ENCODE results near the gene SLC35E3.
"Not testable (repeated sequence)": the region's sequence is repeated elsewhere in the genome, so short reads cannot be mapped to it uniquely, and the experiment has no call there.

SLC35E3 gene

GRCh38 chr12:68796399-68796798 is 50.4 kb downstream of the SLC35E3 start:
- no peak for DNase-seq

DNA sequence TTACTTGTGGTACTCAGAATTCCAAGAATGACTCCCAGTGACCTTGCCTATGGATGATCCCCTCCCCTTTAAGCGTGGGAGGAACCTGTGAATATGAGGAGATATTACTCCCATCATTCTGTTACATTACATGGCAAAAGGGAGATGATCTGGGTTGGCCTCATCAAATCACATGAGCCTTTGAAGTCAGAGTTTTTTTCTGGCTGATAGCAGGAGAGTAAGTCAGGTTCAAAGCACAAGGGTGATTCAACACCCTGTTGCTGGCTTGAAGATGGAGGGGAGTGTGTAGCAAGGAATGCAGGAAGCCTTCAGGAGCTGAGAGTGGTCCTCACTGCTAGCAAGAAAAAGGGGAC is 52.9 kb downstream of the SLC35E3 start:
- no peak for DNase-seq

GRCh38 chr12:68800294-68800693 is 54.3 kb downstream of the SLC35E3 start:
- no peak for DNase-seq

GRCh38 chr12:68801124-68801523 is 55.1 kb downstream of the SLC35E3 start:
- not testable (repeated sequence) for DNase-seq

- not testable (repeated sequence) for DNase-seq
Observed at GRCh38 chr12:68802372-68802745, 56.4 kb downstream of the SLC35E3 start.

DNA sequence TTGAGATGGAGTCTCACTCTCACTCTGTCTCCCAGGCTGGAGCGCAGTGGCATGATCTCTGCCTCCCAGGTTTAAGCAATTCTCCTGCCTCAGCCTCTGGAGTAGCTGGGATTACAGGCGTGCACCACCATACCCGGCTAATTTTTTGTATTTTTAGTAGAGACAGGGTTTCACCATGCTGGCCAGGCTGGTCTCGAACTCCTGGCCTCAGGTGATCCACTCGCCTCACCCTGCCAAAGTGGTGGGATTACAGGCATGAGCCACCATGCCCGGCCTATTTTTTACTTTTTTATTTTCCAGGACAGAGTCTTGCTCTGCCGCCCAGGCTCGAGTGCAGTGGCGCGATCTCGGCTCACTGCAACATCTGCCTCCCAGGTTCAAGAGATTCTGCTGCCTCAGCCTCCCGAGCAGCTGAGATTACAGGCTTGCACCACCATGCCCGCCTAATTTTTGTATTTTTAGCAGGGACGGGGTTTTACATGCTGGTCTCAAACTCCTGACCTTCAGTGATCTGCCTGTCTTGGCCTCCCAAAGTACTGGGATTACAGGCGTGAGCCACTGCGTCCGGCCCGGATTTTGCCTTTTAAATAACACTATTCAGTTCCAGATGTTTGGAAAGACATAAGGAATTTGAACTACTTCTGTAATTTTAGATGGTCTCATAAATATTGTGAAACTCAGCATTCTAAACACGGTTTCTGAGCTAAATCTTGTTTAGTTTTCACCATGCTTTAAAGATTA is 57.1 kb downstream of the SLC35E3 start:
- DNase-seq = not testable (repeated sequence)

DNA sequence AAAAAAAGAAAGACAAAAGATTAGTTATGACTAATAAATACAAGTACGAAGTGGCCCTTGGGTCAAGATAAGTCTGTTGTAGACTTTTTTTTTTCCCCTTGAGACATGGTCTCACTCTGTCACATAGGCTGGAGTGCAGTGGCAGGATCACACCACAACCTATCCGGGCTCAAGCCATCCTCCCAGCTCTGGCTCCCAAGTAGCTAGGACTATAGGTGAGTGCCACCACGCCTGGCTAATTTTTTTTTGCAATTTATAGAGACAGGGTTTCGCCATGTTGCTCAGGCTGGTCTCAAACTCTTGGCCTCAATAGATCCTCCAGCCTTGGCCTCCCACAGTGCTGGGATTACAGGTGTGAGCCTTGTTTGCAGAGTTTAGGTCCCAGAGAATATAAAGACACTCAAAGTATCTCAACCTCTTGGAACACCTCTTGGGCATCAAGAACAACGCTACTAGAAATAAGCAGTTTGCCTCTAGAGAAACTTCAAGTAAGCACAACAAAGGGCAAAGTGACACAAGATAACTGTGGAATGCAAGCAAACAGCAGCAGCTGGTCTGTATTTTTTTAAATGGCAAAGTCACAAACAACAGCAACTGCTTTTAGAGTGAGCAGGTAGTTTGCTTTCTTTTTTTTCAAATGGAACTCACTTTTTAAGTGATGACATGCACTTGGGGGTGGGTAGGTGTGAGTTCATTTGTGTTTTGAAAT is 58.1 kb downstream of the SLC35E3 start:
- DNase-seq = no peak

DNA sequence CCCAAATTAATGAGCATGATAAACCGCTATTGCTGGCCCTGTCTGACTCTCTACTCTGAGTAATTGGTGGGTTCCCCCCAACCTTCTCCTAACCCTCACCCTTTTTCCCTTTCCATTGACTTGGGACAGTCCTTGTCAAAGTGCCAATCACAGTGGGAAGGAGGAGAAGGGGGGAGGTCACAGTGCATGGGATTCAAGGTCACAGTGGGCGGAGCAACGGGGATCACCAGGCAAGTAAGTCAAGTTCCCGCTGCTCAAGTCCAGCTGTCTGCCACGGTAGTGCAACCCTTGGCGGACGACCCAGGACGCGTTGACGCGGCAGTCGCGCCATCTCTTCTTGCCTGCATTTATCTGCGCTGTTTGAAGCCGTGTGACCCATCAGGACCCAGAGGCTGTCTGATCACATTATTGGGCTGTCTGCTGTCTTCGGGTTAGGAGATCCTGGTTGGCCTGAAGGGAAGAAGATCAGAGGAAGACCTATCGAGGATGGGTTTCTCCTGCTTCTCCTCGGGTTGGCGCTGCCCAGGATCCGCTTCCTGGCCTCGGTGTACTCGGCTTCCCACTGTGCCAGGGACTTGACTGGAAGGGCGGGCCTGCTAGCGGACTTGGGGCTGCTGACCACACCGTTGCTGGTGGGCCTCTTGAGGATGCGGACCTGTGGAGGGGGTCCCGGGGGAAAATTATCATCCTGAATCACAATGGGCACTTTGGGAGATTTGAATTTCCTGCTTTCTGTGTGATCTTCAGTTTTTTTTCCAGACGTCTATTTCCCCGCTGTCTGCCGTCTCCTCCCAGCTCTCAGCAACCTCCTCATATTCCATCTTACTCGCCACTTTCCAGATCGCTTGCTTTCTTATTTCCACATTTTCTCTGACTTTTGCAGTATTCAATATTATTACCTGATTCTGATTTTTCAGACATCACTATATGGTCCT is 58.9 kb downstream of the SLC35E3 start:
- no peak for DNase-seq

GRCh38 chr12:68805592-68806120 is 59.7 kb downstream of the SLC35E3 start:
- DNase-seq = no peak

DNA sequence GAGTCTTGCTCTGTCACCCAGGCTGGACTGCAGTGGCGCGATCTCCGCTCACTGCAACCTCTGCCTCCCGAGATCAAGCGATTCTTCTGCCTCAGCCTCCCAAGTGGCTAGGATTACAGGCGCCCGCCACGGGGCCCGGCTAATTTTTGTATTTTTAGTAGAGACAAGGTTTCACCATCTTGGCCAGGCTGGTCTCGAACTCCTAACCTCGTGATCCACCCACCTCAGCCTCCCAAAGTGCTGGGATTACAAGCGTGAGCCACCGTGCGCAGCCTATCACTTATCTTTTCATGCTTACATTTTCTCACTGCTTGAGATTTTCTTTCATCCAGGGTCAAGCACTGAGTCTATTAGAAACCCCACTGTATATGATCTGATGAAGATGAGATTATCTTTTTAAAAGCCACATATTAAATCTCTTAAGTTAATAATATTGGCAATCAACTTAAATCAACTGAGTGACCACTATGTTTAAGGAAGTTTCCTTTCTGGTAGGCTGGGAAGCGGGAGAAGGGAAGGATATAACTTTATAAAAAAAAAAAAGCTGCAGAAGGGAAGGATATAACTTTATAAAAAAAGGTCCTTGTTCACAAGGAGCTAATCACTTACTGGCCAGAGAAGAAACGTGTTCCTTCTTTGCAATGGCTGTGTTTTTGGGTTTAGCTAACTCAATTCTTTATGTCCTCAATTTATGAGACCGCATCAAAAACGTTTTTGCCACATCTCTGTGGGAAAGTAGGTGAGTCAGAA is 60.7 kb downstream of the SLC35E3 start:
- DNase-seq = peak in 1 of 5 experiments; percentile 19

DNA sequence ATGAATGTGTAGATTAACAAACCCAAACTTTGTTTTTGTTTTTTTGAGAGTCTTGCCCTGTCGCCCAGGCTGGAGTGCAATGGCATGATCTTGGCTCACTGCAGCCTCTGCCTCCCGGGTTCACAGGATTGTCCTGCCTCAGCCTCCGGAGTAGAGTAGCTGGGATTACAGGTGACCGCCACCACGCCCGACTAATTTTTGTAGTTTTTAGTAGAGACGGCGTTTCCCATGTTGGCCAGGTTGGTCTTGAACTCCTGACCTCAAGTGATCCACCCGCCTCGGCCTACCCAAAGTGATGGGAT is 61.2 kb downstream of the SLC35E3 start:
- DNase-seq = peak in 1 of 5 experiments; percentile 20

GRCh38 chr12:68807576-68808387 is 61.8 kb downstream of the SLC35E3 start, which contains the start of gene MDM2:
Gene MDM2 (plus strand): TSS chr12:68808177. CDS start chr12:68808478, 301 bp downstream.
- peak; percentile 89 to 99 (median 98) for DNase-seq

GRCh38 chr12:68808388-68809189 is 62.6 kb downstream of the SLC35E3 start:
- peak in 4 of 5 experiments; percentile 13 to 73 (median 26) for DNase-seq

DNA sequence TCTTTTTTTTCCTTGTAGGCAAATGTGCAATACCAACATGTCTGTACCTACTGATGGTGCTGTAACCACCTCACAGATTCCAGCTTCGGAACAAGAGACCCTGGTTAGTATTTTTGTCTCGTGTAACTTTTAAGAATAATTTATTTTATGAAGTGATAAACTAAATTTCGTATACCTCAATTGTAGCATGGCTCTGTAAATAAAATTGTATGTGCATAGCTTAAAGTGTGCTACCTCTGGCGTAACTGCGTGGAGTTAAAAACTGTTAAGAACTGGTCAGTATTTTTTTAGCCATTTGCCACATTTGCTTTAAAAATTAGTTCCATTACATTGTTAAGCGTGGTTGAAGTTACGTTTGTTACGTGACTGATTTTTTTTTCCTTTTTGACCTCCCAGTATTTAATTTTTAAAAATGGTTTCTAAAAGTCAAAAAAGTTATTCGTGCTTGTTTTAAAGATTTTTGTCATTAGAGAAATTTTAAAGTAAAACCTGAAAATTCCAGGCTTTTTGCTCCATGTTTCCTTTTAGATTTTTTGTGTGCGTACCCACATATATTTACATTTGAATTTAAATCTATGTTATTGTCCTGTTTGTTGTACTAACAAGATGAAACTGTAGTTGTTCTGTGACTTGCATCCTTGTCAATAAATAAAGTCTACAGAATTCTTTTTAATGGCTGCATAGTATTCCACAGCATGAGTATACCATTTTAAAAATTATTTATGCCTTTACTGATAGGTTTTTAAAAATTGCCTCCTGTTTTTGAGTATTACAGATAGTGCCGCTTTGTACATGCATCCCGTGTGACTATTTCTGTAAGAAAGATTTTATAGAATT is 63.4 kb downstream of the SLC35E3 start:
- no peak for DNase-seq

DNA sequence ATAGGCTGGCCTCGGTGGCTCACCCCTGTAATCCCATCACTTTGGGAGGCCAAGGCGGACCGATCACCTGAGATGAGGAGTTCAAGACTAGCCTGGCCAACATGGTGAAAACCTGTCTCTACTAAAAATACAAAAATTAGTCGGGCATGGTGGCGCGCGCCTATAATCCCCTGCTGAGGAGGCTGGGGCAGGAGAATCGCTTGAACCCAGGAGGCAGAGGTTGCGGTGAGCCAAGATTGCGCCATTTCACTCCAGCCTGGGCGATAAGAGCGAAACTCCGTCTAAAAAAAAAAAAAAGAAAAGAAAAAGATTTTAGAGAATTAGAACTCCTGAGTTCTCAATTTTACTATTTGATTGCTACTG is 64.0 kb downstream of the SLC35E3 start:
- not testable (repeated sequence) for DNase-seq

DNA sequence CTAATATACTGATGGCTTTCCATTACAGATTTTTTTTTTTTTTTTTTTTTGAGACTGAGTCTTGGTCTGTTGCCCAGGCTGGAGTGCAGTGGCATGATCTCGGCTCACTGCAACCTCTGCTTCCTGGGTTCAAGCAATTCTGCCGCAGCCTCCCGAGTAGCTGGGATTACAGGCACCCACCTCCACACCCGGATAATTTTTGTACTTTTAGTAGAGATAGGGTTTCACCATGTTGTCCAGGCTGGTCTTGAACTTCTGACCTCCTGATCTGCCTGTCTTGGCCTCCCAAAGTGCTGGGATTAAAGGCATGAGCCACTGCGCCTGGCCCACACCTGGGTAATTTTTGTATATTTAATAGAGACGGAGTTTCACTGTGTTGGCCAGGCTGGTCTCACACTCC is 65.6 kb downstream of the SLC35E3 start:
- DNase-seq = not testable (repeated sequence)

DNA sequence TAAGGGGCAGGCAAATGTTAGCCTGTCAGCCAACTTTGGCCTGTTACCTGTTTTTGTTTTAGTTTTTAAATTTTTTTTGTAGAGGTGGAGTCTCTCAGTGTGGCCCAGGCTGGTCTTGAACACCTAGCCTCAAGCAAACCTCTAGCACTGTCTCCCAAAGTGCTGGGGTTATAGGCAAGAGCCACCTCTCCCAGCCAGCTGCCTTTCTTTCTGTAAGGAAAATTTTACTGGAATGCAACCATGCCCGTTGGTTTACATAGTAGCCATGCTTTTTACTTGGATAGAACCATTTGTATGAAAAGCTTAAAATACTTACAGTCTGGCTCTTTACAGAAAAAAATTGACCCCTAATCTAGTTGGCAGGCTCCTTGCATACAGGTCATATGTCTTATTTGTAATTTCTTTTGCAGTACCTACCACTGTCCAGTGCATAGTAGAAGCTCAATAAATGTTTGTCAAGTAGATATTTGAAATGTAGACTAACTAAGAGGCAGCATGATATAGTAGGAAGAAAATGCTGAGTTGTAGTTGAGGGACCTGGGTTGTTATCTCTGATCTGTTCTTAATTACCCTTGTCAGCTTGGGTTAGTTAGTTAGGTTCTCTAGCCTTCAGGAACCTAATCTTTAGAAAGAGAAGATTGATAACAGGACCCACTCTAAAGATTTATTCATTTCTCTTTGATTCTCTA is 66.7 kb downstream of the SLC35E3 start:
- DNase-seq = no peak

GRCh38 chr12:68813242-68813593 is 67.2 kb downstream of the SLC35E3 start:
- DNase-seq = no peak
